ENCODE results near the gene KREMEN2.
A peak's percentile ranks its signal among the peaks of the same experiment; 100 is the strongest.

The KREMEN2 gene

GRCh38 chr16:2971134-2971984, 7.3 kb downstream of the KREMEN2 start:
- no peak overlapping the region for H3K4me3 ChIP-seq (ENCODE audit: low read depth, low read length)
- TF ChIP-seq, protein P1, sequence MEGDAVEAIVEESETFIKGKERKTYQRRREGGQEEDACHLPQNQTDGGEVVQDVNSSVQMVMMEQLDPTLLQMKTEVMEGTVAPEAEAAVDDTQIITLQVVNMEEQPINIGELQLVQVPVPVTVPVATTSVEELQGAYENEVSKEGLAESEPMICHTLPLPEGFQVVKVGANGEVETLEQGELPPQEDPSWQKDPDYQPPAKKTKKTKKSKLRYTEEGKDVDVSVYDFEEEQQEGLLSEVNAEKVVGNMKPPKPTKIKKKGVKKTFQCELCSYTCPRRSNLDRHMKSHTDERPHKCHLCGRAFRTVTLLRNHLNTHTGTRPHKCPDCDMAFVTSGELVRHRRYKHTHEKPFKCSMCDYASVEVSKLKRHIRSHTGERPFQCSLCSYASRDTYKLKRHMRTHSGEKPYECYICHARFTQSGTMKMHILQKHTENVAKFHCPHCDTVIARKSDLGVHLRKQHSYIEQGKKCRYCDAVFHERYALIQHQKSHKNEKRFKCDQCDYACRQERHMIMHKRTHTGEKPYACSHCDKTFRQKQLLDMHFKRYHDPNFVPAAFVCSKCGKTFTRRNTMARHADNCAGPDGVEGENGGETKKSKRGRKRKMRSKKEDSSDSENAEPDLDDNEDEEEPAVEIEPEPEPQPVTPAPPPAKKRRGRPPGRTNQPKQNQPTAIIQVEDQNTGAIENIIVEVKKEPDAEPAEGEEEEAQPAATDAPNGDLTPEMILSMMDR (IDR thresholded peaks at IDR 0.05; ENCODE audit: borderline replicate concordance, insufficient read depth, low read depth, low read length) = 0 out of 2 replicates have a peak, but pooled peaks have one; percentile 8

- TF ChIP-seq, protein P1 (IDR thresholded peaks at IDR 0.05; ENCODE audit: borderline replicate concordance, insufficient read depth, low read depth, low read length) = no peak
- H3K4me3 ChIP-seq (ENCODE audit: low read depth, low read length) = no peak overlapping the region
Observed at GRCh38 chr16:2971985-2972784, 8.1 kb downstream of the KREMEN2 start.

DNA sequence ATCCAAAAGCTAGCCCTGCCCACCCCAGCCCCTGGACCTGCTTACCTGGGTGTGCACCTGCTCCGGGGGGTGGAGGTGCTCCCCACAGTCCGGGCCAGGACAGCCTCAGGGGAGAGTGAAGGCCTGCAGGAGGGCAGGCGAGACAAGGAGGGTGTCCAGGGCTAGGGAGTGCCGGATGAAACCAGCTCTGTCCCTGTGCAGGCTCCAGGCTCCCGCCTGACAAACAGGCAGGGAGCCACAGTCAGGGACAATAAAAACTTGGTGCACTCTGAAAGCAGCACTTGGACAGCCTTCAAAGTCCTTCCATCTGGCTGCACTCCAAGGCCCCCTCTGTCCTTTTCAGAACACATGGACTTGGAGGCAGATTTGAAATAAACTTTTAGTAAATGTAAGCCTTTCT, 9.0 kb downstream of the KREMEN2 start:
- TF ChIP-seq, protein P1 (IDR thresholded peaks at IDR 0.05; ENCODE audit: borderline replicate concordance, insufficient read depth, low read depth, low read length) = no peak
- no peak overlapping the region for H3K4me3 ChIP-seq (ENCODE audit: low read depth, low read length)

DNA sequence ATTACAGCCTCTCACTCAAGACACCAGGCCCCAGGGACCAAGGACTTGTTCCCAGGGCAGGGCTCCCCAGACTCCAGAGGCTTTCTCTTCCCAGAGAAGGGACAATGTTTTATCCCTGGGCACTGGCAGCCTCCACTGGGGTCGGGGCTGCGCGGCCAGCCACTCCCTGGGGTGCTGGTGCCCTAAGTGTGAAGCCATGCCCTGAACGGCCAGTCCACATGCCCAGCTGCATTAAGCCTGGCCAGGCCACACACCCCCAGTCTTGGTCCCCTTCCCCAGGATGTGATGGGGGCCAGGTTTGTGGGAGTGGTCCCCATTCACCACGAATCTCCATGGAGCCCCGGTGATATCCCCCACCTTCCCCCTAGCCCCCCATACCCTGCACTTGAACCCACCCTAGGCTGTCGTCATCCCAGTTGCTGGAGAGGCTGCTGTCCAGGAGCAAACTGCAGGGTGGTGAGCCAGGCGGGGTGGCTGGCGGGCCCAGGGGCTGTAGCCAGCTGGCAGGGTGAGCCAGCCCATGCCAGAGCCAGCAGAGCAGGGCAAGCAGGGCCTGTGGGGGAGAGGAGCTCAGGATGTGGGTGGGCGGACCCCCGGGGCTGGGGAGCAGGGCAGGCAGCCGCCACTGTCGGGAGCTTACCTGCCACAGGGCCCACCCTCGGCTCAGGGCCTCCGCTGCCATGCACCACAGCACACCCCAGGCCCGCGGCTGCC, 9.7 kb downstream of the KREMEN2 start:
- H3K4me3 ChIP-seq (ENCODE audit: low read depth, low read length) = no peak overlapping the region
- TF ChIP-seq, protein P1 (IDR thresholded peaks at IDR 0.05; ENCODE audit: borderline replicate concordance, insufficient read depth, low read depth, low read length) = no peak

GRCh38 chr16:2974319-2975056, 10.4 kb downstream of the KREMEN2 start:
- TF ChIP-seq, protein P1 (IDR thresholded peaks at IDR 0.05; ENCODE audit: borderline replicate concordance, insufficient read depth, low read depth, low read length) = no peak
- H3K4me3 ChIP-seq (ENCODE audit: low read depth, low read length) = no peak overlapping the region

- TF ChIP-seq, protein P1 (IDR thresholded peaks at IDR 0.05; ENCODE audit: borderline replicate concordance, insufficient read depth, low read depth, low read length) = no peak
- no peak overlapping the region for H3K4me3 ChIP-seq (ENCODE audit: low read depth, low read length)
Observed at GRCh38 chr16:2975161-2975795, 11.2 kb downstream of the KREMEN2 start.

Measured in GM12875 (cell line).